Thoracic aorta (tissue), 2 donors: ENCODE data around the gene ANKDD1A. TPM values are rescaled to one million over a fixed set of nuclear protein-coding genes. Genes with fewer than 3 reads are reported as not detected.

Experiments used
- ATAC-seq: fragments of 150-250 bp; one replicate; pipeline ENCODE4 v1.8.0; 2017; ENCODE audit warnings: low read depth; ENCODE audit not compliant: insufficient number of reproducible peaks, low FRiP score
- DNase-seq: peaks from one replicate; pipeline ENCODE4 v3.0.0-alpha.2; 2020; ENCODE audit warnings: low spot score
- H3K27ac ChIP-seq, 2 donors: fragments of 200-600 bp; sonication (generic); 1 replicate in 1 of 2; 2 replicates in 1 of 2; pipeline ENCODE4 v1.5.1; 2016; ENCODE audit warnings: mild to moderate bottlenecking in 2 of 2, moderate library complexity in 2 of 2
- H3K27me3 ChIP-seq: fragments of 200-600 bp; sonication (generic); replicated peaks from 2 replicates; pipeline ENCODE4 v1.6.0; 2016; ENCODE audit warnings: mild to moderate bottlenecking; ENCODE audit not compliant: insufficient read depth
- H3K36me3 ChIP-seq: fragments of 200-600 bp; sonication (generic); one replicate; pipeline ENCODE4 v1.5.1; 2016
- H3K4me1 ChIP-seq, 2 donors: fragments of 200-600 bp; sonication (generic); 1 replicate in 1 of 2; 2 replicates in 1 of 2; pipeline versions ENCODE4 v1.5.1 to v1.6.0; 2016; ENCODE audit warnings: low read depth in 2 of 2, mild to moderate bottlenecking in 1 of 2; ENCODE audit not compliant: control insufficient read depth in 1 of 2
- H3K4me3 ChIP-seq: fragments of 200-600 bp; sonication (generic); 2 replicates; pipeline ENCODE4 v1.5.1; 2016; ENCODE audit warnings: mild to moderate bottlenecking
- H3K9me3 ChIP-seq: fragments of 200-600 bp; sonication (generic); 2 replicates; pipeline ENCODE4 v1.5.1; 2016
- CTCF ChIP-seq: fragments of 200-600 bp; sonication (generic); IDR thresholded peaks from one replicate; pipeline ENCODE4 v1.5.1; 2019; ENCODE audit warnings: antibody characterized with exemption
- total RNA-seq, 2 donors: library from RNA; depleted of rRNA; stranded (reverse); fragments of >200 nt; gene quantifications; one replicate each; pipeline versions ENCODE4 v1.1.0 to v1.2.3, GENCODE V29; 2016

Gene ANKDD1A
- total RNA-seq, 2 donors from 2014 or later = 27.5 to 58.1 TPM

- Histone ChIP-seq H3K36me3 (peaks cover 9% of the 10 kb centered on the region), H3K27ac (no peak overlapping the region), H3K4me3 (no peak overlapping the region), H3K4me1 (no peaks in the 10 kb centered on the region), H3K9me3 (no peaks in the 10 kb centered on the region), H3K27me3 (no peaks in the 10 kb centered on the region)
- TF ChIP-seq CTCF = no peak
- DNase-seq (no peak), ATAC-seq (no peak)
Observed at GRCh38 chr15:64950888-64951287, 39.2 kb downstream of the ANKDD1A start.

- ATAC-seq = no peak
Observed at GRCh38 chr15:64951777-64952418, 40.2 kb downstream of the ANKDD1A start.

GRCh38 chr15:64954395-64954794, 42.7 kb downstream of the ANKDD1A start:
- Histone ChIP-seq H3K36me3 (peaks cover 28% of the 10 kb centered on the region), H3K4me1 (no peaks in the 10 kb centered on the region), H3K27me3 (no peaks in the 10 kb centered on the region), H3K9me3 (no peaks in the 10 kb centered on the region), H3K4me3 (no peak overlapping the region), H3K27ac (no peak overlapping the region)
- no peak for TF ChIP-seq CTCF
- DNase-seq = no peak
- ATAC-seq = no peak

More at GRCh38 chr15:64951777-64952418, 40.2 kb downstream of the ANKDD1A start:
- no peaks in the 10 kb centered on the region for H3K4me1 ChIP-seq
- no peak overlapping the region for H3K4me3 ChIP-seq
- H3K27ac ChIP-seq = no peak overlapping the region
- H3K27me3 ChIP-seq = no peaks in the 10 kb centered on the region
- TF ChIP-seq CTCF = no peak
- H3K9me3 ChIP-seq = no peaks in the 10 kb centered on the region
- peaks cover 14% of the 10 kb centered on the region for H3K36me3 ChIP-seq
- DNase-seq = no peak

- no peak for DNase-seq
- ATAC-seq = no peak
- Histone ChIP-seq H3K27me3 (no peaks in the 10 kb centered on the region), H3K4me1 (no peaks in the 10 kb centered on the region), H3K27ac (no peak overlapping the region), H3K4me3 (no peak overlapping the region), H3K36me3 (peaks cover 67% of the 10 kb centered on the region), H3K9me3 (no peaks in the 10 kb centered on the region)
- TF ChIP-seq CTCF = no peak
Observed at GRCh38 chr15:64959128-64959527, 47.4 kb downstream of the ANKDD1A start.

- Histone ChIP-seq H3K36me3 (peaks cover 75% of the 10 kb centered on the region), H3K27ac (no peak overlapping the region), H3K27me3 (no peaks in the 10 kb centered on the region), H3K9me3 (no peaks in the 10 kb centered on the region), H3K4me1 (no peaks in the 10 kb centered on the region), H3K4me3 (no peak overlapping the region)
- TF ChIP-seq CTCF = no peak
- DNase-seq = no peak
- no peak for ATAC-seq
Observed at GRCh38 chr15:64960153-64960552, 48.5 kb downstream of the ANKDD1A start.
